Activated CD8-positive, alpha-beta memory T cell treated with anti-CD3 and anti-CD28 coated beads for 48 hours (primary cell): ENCODE results near the gene CENPC.
"Not testable (repeated sequence)": the region's sequence is repeated elsewhere in the genome, so short reads cannot be mapped to it uniquely, and the experiment has no call there.

Experiments
- DNase-seq, 3 experiments: peaks; one replicate each; pipeline ENCODE4 v3.0.0-alpha.2; 2020; ENCODE audit warnings: low read depth in 2 of 3, low spot score in 2 of 3

CENPC gene

DNA sequence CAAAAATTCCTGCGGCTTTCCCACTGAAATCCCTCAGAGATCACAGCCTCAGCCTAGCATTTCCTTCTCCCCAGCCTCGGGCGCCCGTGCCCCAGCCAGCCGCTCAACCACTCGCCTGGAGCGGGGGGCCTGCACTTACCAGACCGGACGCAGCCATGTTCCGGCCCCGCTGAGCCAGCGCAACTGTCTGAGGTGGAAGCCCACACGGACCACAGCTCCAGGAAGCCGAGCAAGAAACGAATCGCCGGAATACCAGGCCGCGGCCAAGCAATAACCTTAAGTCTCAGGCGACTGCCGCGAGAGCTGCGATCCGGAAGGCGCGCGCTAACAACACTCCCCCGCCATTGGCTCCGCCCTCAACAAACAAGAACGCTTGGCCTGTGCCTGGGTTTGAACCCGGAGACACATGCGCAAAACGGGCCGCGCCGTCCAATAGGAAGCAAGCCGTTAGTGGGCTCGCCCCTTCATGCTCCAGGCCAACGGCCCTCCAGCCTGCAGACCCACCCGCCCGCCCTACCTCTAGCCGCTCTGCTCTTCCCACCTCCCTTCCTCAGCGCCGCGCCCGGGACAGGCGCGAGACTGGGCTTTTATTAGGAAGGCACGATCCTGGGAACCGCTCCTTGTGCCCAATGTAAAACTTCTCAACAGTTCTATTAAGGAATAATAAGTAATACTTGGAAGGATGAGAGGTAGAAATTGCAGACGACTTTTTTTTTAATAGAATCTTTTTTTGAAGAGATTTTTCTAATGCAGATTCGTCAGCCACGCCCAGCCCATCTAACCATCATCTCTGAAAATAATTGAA lies at the start of gene CENPC:
CENPC (minus strand) TSS at position 305 of the 805 bp plus-strand sequence; CDS start at position 157, 148 bp downstream.
- peak; percentile 67 to 88 (median 84) for DNase-seq

- no peak for DNase-seq
Measured at GRCh38 chr4:67593741-67594175, 48.5 kb upstream of the CENPC start.

DNA sequence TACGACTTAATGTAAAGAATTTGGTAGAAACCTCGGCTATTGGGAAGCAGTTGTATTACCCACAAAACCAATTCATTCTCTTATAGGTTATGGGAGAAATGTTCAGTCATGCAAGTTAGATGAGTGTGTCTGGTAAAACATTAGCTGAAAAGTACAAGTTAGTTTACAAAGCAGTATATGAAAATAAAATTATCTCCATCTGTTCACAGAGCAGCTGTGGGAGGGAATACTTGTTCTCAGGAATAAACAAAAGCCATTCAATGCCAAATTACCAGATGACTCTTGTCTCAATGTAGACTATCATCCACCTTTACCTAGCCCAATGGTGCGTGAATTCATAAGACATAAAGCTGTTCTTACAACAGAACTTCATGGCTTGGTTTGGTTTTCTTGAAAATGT lies 41.9 kb upstream of the CENPC start:
- no peak for DNase-seq

DNA sequence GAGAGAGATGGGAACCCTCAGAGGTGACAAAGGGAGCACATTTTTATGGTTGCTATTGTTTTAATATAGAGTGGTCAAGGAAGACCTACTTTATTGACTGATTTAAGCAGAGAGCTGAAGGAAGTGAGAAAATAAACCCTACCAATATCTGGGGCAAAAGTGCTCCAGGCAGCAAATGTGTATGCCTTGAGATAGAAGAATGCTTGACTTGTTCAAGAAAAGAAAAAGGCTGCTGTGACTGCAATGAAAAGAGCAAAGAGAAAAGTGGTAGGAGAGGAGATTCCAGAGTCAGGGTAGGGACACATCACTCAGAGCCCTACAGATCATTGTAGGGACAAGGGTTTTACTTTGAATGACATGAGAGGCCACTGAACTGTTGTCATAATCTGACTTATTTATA lies 39.2 kb upstream of the CENPC start:
- no peak for DNase-seq

DNA sequence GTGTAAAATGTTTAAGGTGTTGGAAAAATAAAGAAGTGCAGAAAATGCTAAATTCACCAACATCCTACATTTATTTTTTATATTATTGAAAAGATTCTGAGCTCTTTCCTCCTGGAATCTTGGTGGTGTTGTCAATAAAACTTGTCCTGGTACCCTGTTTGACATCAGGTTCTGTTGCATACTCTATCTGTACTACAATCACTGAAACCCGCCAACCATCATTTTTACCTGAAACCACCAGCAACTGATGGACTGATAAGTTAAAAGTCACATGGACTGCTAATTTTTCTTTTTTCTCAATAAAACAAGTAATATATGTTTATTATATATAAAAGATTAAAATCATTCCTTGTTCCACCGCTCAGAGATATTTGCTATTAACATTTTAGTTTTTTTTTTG lies 36.6 kb upstream of the CENPC start:
- DNase-seq = no peak

- no peak for DNase-seq
Measured at GRCh38 chr4:67581208-67581857, 36.0 kb upstream of the CENPC start.

DNA sequence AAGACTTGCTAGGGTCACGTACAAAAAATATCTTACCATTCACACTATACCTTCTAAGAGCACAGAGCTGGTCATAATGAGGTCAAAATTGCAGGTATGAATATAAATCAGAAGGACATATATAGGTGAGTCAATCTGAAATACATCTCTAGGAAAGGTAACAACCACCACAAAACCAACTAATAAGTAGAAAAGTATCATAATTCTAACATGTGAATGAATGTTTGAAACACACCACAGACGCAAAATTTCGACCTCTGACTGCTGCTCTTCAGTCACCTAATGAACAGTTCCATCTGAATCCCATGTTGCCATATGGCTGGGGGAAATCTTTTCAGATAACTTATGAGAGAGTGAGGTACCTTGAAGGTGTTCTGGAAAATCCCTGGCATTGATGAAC lies 35.3 kb upstream of the CENPC start:
- no peak for DNase-seq

DNA sequence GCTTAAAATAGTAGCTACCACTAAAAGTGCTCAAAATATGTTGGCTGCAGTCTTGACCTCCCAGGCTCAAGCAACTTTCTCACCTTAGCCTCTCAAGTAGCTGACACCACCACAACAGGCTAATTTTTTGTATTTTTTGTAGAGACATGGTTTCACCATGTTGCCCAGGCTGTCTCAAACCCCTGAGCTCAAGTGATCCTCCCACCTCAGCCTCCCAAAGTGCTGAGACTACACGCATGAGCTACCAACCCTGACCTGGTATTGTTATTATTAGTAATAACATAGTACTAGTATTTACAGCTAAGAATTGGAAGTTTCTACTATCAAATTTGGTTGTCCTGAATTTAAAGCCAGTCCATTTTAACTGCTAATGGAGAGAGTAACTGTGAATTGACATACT lies 31.2 kb upstream of the CENPC start:
- no peak for DNase-seq

GRCh38 chr4:67576059-67576466 lies 30.8 kb upstream of the CENPC start:
- DNase-seq = no peak

DNA sequence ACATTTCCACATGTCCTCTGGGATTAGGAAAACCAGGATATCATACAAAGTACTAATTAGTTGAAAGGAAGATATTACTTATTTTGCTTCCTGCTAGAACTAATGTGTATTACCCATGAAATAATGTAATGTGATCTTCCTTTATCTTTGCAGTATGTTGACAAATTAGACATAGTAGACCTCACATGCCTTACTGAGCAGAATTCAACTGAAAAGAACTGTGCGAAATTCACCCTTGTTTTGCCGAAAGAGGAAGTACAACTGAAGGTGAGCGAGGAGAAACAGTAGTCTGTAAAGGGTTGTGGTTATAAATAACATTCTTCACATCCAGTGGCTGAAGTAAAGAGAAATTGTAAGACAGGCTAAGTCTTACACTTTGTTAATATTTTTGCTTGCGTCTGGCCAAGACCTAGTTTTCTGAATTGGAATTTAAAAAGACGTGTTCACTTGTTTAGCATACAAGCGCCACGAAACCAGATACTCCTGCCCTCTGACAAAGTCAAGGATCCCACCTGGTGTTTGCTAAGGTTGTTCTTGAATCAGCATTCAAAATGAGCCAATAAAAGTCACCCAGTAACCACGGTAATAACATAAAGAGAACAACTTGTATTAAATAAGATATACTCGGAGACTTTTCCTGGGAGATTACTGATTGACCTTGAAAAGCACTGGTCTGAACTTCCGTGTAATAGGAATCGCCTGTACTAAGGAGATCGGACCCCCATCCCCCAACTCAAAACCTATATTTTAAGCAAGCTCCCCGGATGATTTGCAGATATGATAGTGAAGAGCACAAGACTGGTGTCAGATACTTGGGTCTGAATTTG lies 30.1 kb upstream of the CENPC start:
- DNase-seq = no peak

GRCh38 chr4:67573193-67573592 lies 27.9 kb upstream of the CENPC start:
- no peak for DNase-seq

- no peak for DNase-seq
Measured at GRCh38 chr4:67571975-67572374, 26.7 kb upstream of the CENPC start.

DNA sequence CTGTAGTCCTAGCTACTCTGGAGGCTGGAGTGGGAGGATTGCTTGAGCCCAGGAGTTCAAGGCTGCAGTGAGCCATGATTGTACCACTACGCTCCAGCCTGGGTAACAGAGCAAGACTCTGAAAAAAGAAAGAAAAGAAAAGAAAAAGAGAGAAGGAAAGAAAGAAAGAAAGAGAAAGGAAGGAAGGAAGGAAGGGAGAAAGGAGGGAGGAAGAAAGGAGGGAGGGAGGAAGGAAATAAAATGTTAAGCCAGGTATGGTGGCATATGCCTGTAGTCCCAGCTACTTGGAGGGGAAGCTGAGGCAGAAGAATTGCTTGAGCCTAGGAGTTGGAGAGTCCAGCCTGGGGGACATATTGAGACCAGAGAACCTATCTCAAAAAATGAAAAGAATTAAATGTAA lies 25.2 kb upstream of the CENPC start:
- no peak for DNase-seq

- no peak for DNase-seq
Measured at GRCh38 chr4:67568820-67569219, 23.5 kb upstream of the CENPC start.

GRCh38 chr4:67566335-67566734 lies 21.0 kb upstream of the CENPC start:
- DNase-seq = no peak

DNA sequence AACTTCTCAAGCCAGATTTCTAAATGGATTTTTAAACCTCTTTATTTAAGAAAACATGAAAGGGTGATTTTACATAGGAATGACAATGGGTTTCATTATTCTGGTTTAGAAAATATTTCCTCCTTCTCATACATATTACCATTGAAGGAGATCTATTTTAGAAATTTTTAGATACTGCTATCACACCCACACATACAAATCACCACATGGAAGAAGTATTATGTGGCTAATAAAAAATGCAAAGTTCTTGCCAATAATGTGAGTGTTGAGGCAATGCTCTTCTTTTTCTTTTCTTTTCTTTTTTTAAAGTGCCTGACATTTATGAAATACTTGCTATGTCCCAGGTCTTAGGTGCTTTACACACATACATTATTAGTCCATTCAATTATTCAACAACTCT lies 20.0 kb upstream of the CENPC start:
- DNase-seq = no peak

DNA sequence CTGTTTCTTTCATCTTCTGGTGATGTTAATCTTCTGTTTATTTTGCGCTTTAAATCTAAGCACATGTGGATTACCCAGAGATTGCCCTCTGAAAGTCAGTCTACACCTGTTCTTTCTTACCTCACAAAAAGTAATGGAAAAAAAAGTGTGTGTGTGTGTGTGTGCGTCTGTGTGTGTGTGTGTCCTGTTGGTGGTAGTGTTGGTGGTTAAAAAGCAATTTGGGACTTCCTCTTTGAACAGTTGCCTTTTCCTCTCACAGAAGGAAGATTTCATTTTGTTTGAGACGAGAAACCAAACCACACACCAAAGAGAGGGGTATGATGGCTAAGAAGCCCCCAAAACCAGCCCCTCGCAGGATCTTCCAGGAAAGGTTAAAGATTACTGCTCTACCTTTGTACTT lies 13.2 kb upstream of the CENPC start, which contains the start of gene STAP1:
STAP1 (plus strand) TSS at position 235 of the 400 bp plus-strand sequence; CDS start at position 318, 83 bp downstream.
- DNase-seq = no peak

DNA sequence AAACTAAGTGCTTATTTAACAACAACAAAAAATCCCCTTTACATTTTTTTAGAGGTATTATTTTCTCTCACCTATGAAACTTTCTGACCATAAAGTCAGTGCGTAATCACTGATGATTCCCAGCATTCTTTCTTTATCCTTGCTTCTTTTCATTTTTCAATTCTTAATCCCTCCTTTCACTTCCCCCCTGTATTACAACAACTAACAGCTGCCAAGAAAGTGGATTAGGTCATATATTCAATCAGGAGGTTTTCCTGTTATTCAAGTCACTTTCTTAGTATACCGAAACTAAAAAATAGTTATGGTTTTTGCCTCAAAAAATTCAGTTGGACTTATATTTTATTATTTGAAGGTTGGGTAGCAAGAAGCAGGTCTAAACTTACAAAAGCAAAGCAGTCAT lies 11.1 kb upstream of the CENPC start:
- DNase-seq = no peak

DNA sequence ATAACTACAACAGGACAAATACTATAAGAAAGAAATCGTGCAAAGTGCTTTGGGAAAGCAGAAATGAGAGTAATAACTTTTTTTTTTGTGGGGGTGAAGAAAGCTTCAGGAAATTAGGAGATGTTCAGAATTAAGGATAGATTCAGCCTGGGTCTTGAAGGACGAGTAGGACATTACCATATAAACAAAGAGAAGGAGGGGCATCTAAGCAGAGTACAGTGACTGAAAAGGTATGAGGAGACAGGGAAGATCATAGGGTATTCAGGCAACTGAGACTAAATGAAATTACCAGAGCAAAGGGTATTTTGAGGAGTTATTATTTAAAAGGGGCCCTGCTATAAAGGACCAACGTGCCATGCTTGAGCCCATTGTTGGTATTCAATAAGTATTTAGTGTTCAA lies 10.1 kb upstream of the CENPC start:
- DNase-seq = no peak

DNA sequence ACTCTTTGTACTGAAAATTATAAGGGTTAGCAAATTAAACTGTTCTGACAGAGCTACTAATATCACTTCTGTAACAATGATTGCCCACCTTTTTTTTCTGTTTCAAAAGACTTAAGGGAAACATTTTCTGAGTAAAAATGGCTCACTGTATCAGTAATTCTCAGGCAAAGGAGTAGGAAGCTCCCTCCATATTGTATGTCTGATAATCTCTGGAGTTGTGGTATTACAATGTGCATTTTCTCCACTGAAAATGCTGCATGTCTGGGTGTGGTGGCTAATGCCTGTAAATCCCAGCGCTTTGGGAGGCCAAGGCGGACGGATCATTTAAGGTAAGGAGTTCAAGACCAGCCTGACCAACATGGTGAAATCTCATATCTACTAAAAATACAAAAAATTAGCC lies 8.8 kb upstream of the CENPC start:
- DNase-seq = no peak

GRCh38 chr4:67552146-67552792 lies 7.0 kb upstream of the CENPC start:
- not testable (repeated sequence) for DNase-seq
